Neuronal stem cell (in vitro differentiated cells): ENCODE measurements around the gene SELENOK.
"Not testable (repeated sequence)": the region's sequence is repeated elsewhere in the genome, so short reads cannot be mapped to it uniquely, and the experiment has no call there.

ENCODE experiments used
- DNase-seq: peaks from one replicate; pipeline ENCODE4 v3.0.0-alpha.2; 2013; ENCODE audit warnings: low spot score
- H2AFZ ChIP-seq: one replicate; pipeline ENCODE4 v1.6.1; 2013; ENCODE audit warnings: mild to moderate bottlenecking, low read length, inconsistent platforms
- H2AK5ac ChIP-seq: 2 replicates; pipeline ENCODE4 v1.6.1; 2013; ENCODE audit warnings: low read depth, mild to moderate bottlenecking, inconsistent platforms, low read length, moderate library complexity, mixed read lengths
- H2BK120ac ChIP-seq: 2 replicates; pipeline ENCODE4 v1.6.1; 2013; ENCODE audit warnings: low read depth, mild to moderate bottlenecking, inconsistent platforms, low read length, moderate library complexity, mixed read lengths
- H2BK12ac ChIP-seq: one replicate; pipeline ENCODE4 v1.6.1; 2013; ENCODE audit warnings: low read length, inconsistent platforms
- H2BK15ac ChIP-seq: 2 replicates; pipeline ENCODE4 v1.6.1; 2013; ENCODE audit warnings: mild to moderate bottlenecking, low read length, inconsistent platforms, mixed read lengths
- H2BK5ac ChIP-seq: one replicate; pipeline ENCODE4 v1.6.1; 2013; ENCODE audit warnings: inconsistent platforms, mild to moderate bottlenecking, low read length, moderate library complexity
- H3K14ac ChIP-seq: one replicate; pipeline ENCODE4 v1.6.1; 2013; ENCODE audit warnings: low read length, inconsistent platforms
- H3K18ac ChIP-seq: 2 replicates; pipeline ENCODE4 v1.6.1; 2013; ENCODE audit warnings: low read length, inconsistent platforms
- H3K23ac ChIP-seq: 2 replicates; pipeline ENCODE4 v1.6.1; 2013; ENCODE audit warnings: low read depth, mild to moderate bottlenecking, mixed read lengths, low read length, inconsistent platforms; ENCODE audit not compliant: poor library complexity
- H3K27ac ChIP-seq: replicated peaks from 3 replicates; pipeline ENCODE4 v1.5.1; 2013; ENCODE audit warnings: low read length, inconsistent platforms
- H3K27me3 ChIP-seq, 3 experiments: 2 replicates each; pipeline ENCODE4 v1.6.1; 2013; ENCODE audit warnings: low read length in 3 of 3, mild to moderate bottlenecking in 2 of 3, inconsistent platforms in 1 of 3, low read depth in 1 of 3, mixed read lengths in 1 of 3, moderate library complexity in 1 of 3; ENCODE audit not compliant: control insufficient read depth in 3 of 3, insufficient read depth in 3 of 3
- H3K36me3 ChIP-seq, 2 donors: replicated peaks in 1 of 2; 2 replicates each; pipeline ENCODE4 v1.6.1; 2013; ENCODE audit warnings: low read length in 2 of 2; ENCODE audit not compliant: control insufficient read depth in 2 of 2, insufficient read depth in 2 of 2
- H3K4ac ChIP-seq: 2 replicates; pipeline ENCODE4 v1.6.1; 2013; ENCODE audit warnings: inconsistent platforms, mild to moderate bottlenecking, low read length, moderate library complexity
- H3K4me1 ChIP-seq, 2 donors: 1 replicate in 1 of 2; 2 replicates in 1 of 2; pipeline ENCODE4 v1.6.1; 2013; ENCODE audit warnings: low read length in 2 of 2, low read depth in 1 of 2; ENCODE audit not compliant: control insufficient read depth in 2 of 2, insufficient read depth in 1 of 2
- H3K4me2 ChIP-seq: one replicate; pipeline ENCODE4 v1.6.1; 2013; ENCODE audit warnings: mild to moderate bottlenecking, low read length, inconsistent platforms; ENCODE audit not compliant: insufficient read depth, poor library complexity, severe bottlenecking
- H3K4me3 ChIP-seq, 2 donors: 2 replicates each; pipeline ENCODE4 v1.5.1; 2013; ENCODE audit warnings: low read length in 2 of 2, mild to moderate bottlenecking in 2 of 2, inconsistent platforms in 1 of 2, moderate library complexity in 1 of 2
- H3K79me1 ChIP-seq: one replicate; pipeline ENCODE4 v1.6.1; 2013; ENCODE audit warnings: low read depth, mild to moderate bottlenecking, inconsistent platforms, low read length, moderate library complexity
- H3K9ac ChIP-seq: one replicate; pipeline ENCODE4 v1.6.1; 2013; ENCODE audit warnings: mild to moderate bottlenecking, low read depth, low read length, inconsistent platforms; ENCODE audit not compliant: poor library complexity
- H3K9me3 ChIP-seq, 2 donors: replicated peaks in 1 of 2; 2 replicates each; pipeline versions ENCODE3 to v1.6.1; 2013; ENCODE audit warnings: low read length in 2 of 2, mild to moderate bottlenecking in 2 of 2, inconsistent platforms in 1 of 2, low read depth in 1 of 2, mixed read lengths in 1 of 2, moderate library complexity in 1 of 2; ENCODE audit not compliant: control insufficient read depth in 2 of 2, insufficient read depth in 1 of 2
- H4K8ac ChIP-seq: one replicate; pipeline ENCODE4 v1.6.1; 2013; ENCODE audit warnings: low read depth, mild to moderate bottlenecking, inconsistent platforms, low read length, moderate library complexity
- H4K91ac ChIP-seq: one replicate; pipeline ENCODE4 v1.6.1; 2013; ENCODE audit warnings: low read length, low read depth, mild to moderate bottlenecking, inconsistent platforms; ENCODE audit not compliant: poor library complexity
- WGBS, 2 donors: extraction: QIAGEN DNeasy Blood & Tissue Kit; methylation state at CpG; one replicate each; pipeline ENCODE4 v1.1.7; 2013; ENCODE audit warnings: missing lambda C conversion rate in 2 of 2, mixed read lengths in 1 of 2; ENCODE audit not compliant: insufficient read length in 2 of 2, insufficient replicate concordance in 1 of 2; ENCODE audit errors: extremely low coverage in 2 of 2; 5-methylcytosine and 5-hydroxymethylcytosine counted together

SELENOK gene

GRCh38 chr3:53927208-53927872, 35.7 kb upstream of the SELENOK start:
- H3K4ac ChIP-seq, H3K9ac ChIP-seq, H3K27me3 ChIP-seq, H3K9me3 ChIP-seq, DNase-seq, H3K14ac ChIP-seq, H3K18ac ChIP-seq, H3K4me2 ChIP-seq, H3K36me3 ChIP-seq, H2AK5ac ChIP-seq, H3K4me1 ChIP-seq, H2BK12ac ChIP-seq, H4K8ac ChIP-seq, H3K23ac ChIP-seq, H2BK120ac ChIP-seq, H2BK5ac ChIP-seq, H3K79me1 ChIP-seq, H4K91ac ChIP-seq, H2BK15ac ChIP-seq, H3K27ac ChIP-seq, H3K4me3 ChIP-seq: not testable (repeated sequence)
- WGBS, 2 donors = no CpG with 5 or more reads among the region's 30 CpGs
- H2AFZ ChIP-seq = peak overlapping the region; percentile 69

DNA sequence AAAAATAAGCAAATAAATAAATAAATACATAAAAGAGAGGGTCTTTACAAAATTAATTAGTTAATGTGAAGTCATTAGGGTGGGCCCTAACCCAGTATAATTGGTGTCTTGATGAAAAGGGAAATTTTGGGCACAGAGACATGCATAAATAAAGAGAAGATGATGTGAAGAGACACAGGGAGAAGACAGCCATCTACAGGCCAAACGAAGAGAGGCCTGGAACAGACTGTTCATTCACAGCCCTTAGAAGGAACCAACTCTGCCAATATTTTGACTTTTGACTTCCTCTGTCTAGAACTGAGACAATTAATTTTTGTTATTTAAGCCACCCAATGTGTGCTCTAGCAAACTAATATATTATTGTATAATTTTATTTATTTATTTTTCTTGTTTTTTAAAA, 29.6 kb upstream of the SELENOK start:
- Histone ChIP-seq H2BK12ac (no peak overlapping the region), H3K79me1 (no peaks in the 10 kb centered on the region), H2AK5ac (no peak overlapping the region), H3K9ac (no peak overlapping the region), H2BK5ac (no peak overlapping the region), H4K8ac (no peak overlapping the region), H3K18ac (no peak overlapping the region), H3K27ac (no peak overlapping the region), H3K9me3 (no peaks in the 10 kb centered on the region), H2AFZ (no peak overlapping the region), H3K4ac (no peak overlapping the region), H3K23ac (no peak overlapping the region), H3K14ac (no peak overlapping the region), H3K36me3 (no peaks in the 10 kb centered on the region), H3K4me1 (no peaks in the 10 kb centered on the region), H2BK15ac (no peak overlapping the region), H4K91ac (no peak overlapping the region), H2BK120ac (no peak overlapping the region), H3K4me3 (no peak overlapping the region), H3K4me2 (no peak overlapping the region), H3K27me3 (peaks cover 0 to 4% (median 0%) of the 10 kb centered on the region in 3 experiments)
- DNase-seq = no peak
- no CpG with 5 or more reads among the region's 1 CpG for WGBS, 2 donors

DNA sequence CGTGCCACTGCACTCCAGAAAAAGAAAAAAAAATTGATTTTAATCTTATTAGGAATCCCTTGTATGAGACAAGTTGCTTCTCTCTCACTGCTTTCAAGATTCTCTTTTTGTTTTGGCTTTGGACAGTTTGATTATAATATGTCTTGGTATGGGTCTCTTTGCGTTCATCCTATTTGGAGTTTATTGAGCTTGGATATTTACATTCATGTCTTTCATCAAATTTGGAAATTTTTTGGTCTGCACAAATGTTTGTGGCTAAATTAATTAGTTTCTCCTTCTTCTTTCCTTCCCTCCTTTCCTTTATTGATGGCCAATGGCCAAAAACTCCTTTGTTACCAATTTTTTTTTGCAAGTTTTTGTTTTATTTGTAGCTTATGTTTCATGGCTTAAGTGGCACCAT, 28.1 kb upstream of the SELENOK start:
- Histone ChIP-seq H3K27ac (no peak overlapping the region), H2AFZ (no peak overlapping the region), H2BK5ac (no peak overlapping the region), H3K36me3 (no peaks in the 10 kb centered on the region), H2BK120ac (no peak overlapping the region), H3K4me2 (no peak overlapping the region), H2BK15ac (no peak overlapping the region), H4K8ac (no peak overlapping the region), H3K27me3 (peaks cover 0 to 8% (median 0%) of the 10 kb centered on the region in 3 experiments), H3K4me1 (no peaks in the 10 kb centered on the region), H2AK5ac (no peak overlapping the region), H4K91ac (no peak overlapping the region), H3K79me1 (no peaks in the 10 kb centered on the region), H3K18ac (no peak overlapping the region), H3K4ac (no peak overlapping the region), H3K14ac (no peak overlapping the region), H3K4me3 (no peak overlapping the region), H3K9me3 (no peaks in the 10 kb centered on the region), H2BK12ac (no peak overlapping the region), H3K23ac (no peak overlapping the region), H3K9ac (no peak overlapping the region)
- no peak for DNase-seq
- no CpG with 5 or more reads among the region's 2 CpGs for WGBS, 2 donors

GRCh38 chr3:53913401-53913800, 21.7 kb upstream of the SELENOK start:
- H4K91ac ChIP-seq = no peak overlapping the region
- H3K4me2 ChIP-seq = no peak overlapping the region
- H3K14ac ChIP-seq = no peak overlapping the region
- H2AFZ ChIP-seq = no peak overlapping the region
- H3K4me1 ChIP-seq = no peaks in the 10 kb centered on the region
- H3K9me3 ChIP-seq = no peaks in the 10 kb centered on the region
- H3K27me3 ChIP-seq = peaks cover 0 to 8% (median 0%) of the 10 kb centered on the region in 3 experiments
- DNase-seq = no peak
- H2AK5ac ChIP-seq = no peak overlapping the region
- no peak overlapping the region for H3K23ac ChIP-seq
- H2BK5ac ChIP-seq = no peak overlapping the region
- H3K4me3 ChIP-seq = peak overlapping the region in 1 of 2 donors; percentile 60
- H3K27ac ChIP-seq = no peak overlapping the region
- no CpG with 5 or more reads among the region's 8 CpGs for WGBS, 2 donors
- no peak overlapping the region for H2BK120ac ChIP-seq
- H3K4ac ChIP-seq = no peak overlapping the region
- H2BK15ac ChIP-seq = no peak overlapping the region
- no peaks in the 10 kb centered on the region for H3K79me1 ChIP-seq
- no peak overlapping the region for H4K8ac ChIP-seq
- H3K36me3 ChIP-seq = no peaks in the 10 kb centered on the region
- no peak overlapping the region for H3K18ac ChIP-seq
- H3K9ac ChIP-seq = no peak overlapping the region
- no peak overlapping the region for H2BK12ac ChIP-seq
